Measurements from ENCODE around the gene FAM53A.

Gene FAM53A

DNA sequence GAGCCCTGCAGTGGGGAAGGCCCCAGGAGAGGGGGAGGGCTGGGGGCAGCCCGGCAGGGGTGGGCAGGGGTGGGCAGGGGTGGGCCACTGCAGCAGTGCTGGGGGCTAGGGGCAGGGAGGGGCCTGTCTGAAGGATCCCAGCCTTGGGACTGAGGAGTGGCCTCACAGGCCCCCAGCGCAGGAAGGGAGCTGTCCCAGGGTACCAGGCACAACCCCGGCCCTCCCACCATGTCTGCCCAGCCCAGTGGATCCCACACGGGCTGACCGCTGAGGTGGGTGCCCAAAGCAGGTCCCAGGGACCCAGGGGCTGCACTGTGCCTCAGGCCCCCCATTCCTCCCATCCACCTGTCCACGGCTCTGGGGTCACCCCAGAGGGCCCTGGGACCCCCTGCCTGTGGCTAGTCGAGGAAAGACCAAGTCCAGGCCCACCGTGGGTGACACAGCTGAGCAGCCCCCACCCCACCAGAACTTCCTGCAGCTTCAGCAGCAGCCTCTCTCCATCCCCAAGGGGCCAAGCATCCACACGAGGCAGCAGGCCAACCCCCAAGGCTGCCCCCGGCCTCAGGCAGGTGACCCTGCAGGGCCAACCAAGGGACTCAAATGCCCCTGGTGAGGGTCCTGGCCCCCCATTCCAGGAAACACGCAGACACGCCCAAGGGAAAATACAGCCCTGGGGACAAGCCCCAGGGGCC, 46.4 kb downstream of the FAM53A start:
- DNase-seq: no peak

DNA sequence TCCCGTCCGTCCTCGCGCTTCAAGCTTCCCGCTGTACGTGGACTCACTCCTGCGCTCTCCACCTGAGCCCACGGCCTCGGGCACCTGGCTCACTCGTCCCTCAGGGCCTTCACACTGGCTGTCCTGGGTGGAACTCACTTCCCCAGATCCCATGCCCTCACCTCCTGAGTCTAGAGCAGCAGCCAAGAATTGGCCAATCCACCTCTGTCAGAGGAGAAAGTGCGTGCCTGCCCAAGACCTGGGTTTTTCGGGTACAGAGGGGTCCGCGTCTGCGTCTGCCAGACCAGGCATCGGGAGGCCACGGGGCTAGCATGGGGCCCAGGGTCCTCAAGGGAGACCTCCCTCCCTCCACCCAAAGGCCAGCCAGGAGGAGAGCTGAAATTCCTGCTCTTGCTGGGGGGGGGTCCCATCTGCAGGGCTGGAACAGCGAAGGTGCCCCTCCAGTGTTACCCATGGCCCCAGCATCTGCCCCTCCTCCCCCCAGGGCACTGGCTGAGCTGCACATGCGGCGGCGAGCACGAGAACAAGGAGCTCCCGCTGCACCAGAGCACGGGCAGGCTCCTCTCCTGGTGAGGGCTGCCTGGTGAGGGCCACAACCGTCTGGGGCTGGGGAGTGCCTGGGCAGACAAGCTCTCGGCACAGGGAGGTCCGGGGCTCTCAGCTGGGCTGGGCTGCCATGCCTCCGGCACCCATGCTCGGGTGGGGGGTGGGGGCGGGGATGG, 47.5 kb downstream of the FAM53A start:
- no peak for DNase-seq

DNA sequence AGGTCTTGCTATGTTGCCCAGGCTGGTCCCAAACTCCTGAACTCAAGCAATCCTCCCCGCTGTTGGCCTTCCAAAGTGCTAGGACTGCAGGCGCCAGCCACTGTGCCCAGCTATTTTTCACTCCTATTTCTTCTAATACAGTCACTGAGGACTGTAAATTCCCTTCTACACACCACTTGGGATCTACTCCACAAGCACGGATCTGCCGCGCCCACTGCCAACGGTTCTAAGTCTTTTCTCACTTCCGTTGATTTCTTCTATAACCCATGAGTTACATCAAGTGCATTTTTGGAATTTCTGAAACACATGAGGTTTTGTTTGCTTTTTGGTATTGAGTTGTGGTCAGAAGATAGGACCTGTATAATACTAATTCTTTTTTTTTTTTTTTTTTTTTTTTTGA, 48.6 kb downstream of the FAM53A start:
- DNase-seq: no peak

- no peak for DNase-seq
These were observed 50.1 kb downstream of the FAM53A start for GRCh38 chr4:1633993-1634392.

DNA sequence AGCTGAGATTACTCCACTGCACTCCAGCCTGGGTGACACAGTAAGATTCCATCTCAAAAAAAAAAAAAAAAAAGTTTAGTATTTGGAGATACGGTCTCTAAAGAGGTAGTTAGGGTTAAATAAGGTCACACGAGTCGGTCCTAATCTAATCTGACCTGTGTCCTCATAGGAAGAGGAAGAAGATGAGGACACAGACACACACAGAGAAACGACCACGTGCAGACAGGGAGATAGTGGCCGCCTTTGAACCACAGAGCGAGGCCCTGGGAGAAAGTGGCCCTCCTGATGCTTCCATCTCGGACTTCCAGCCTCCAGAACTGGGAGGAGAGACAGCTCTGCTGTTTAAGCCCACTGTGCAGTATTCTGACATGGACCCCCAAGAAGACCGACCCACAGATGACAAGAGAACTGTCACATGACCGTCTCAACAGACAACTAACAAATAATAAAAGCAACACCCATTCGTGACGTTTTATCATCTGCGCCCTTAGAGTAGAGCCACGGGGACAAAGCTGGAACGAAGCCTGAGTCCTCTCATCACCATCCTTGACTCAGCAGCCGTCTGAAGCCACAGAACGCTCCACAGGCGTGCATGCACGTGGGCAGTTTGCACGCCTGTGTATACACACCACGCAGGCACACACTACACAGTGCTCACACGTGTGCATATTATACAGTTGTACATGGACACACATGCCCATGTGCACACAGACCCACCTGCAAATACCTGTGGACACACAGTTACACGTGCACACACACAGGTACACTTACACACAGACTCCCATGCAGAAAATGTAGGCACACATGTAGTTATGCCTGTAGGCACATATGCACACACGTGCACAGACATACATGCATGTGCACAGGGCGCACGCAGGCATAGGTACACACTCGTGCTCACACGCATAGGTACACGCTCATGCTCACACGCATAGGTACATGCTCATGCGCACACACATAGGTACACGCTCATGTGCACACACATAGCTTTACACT, 51.7 kb downstream of the FAM53A start:
- no peak for DNase-seq

DNA sequence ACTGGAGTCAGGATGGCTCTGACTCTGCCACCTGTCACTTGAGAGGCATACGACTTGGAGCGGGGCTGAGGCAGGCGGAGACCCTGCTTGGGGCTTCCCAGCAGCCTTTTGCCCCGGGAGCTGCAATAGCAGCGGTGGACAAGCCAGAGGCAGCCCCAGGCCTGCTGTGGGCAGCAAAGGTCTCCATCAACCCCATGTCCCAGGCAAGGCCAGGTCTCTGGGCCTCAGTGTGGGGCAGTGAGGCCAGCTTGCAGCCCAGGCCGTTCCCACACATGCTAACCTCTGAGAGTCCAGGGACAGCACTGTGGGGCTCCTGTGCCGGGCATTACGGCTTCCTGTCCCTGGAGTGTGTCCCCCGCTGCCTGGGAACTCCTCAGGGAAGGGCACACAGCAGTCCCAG, 53.0 kb downstream of the FAM53A start:
- DNase-seq: no peak

- no peak for DNase-seq
These were observed 53.8 kb downstream of the FAM53A start for GRCh38 chr4:1630266-1630665.

DNA sequence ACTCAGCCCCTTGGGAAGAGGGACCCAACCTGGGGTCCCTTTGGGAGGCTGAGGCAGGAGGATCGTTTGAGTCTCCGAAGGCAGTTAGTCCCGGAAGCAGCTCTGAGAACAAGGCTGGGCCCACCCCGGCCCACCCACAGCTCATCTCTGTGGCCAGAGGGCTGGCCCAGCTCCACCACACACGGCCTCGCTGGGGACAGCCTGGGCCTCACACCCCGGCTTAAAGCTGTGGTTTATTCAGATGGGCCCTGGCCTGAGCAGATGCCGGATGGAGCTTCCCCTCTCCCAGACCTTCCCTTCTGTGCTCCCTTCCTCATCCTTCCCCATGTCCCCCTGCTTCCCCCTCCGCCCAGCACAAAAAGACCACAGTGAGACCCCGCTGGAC, 54.4 kb downstream of the FAM53A start:
- no peak for DNase-seq

DNA sequence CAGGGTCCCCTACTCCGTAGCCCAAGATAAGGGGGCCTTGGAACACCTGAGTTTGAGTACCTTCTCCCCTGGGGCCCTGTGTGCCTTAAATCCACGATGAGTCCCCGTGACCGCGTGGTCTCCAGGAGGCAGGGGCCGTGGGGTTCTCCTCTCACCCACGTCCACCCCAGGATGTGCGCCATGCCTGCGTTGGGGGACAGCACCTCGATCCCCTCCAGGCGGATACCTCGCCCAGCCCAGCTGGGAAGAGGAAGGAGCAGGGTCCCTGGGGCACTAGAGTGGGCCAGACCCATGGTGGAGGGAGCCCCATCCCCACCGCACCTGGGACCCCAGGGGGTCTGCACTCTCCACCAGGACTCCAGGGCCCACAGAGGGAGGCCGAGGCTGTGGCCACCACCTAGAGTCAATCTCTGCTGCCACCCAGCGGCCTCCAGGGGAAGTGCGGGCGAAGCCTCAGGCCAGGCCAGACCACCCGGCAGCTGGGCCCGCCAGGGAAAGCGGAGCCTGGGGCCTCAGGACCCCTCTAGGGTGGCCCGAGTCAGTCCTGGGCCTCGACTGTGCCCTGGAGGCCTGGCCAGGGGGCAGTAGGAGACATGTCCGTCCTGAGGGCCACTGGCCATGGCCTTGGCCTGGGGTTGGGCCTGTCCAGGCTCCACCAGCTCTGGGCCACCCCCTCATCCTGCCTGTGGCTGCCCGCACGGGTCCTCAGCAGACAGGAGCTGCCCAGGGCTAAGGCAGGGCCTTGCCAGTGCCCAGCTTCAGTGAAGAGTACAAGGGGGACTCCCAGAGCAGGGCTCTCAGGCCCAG, 55.0 kb downstream of the FAM53A start:
- no peak for DNase-seq

DNA sequence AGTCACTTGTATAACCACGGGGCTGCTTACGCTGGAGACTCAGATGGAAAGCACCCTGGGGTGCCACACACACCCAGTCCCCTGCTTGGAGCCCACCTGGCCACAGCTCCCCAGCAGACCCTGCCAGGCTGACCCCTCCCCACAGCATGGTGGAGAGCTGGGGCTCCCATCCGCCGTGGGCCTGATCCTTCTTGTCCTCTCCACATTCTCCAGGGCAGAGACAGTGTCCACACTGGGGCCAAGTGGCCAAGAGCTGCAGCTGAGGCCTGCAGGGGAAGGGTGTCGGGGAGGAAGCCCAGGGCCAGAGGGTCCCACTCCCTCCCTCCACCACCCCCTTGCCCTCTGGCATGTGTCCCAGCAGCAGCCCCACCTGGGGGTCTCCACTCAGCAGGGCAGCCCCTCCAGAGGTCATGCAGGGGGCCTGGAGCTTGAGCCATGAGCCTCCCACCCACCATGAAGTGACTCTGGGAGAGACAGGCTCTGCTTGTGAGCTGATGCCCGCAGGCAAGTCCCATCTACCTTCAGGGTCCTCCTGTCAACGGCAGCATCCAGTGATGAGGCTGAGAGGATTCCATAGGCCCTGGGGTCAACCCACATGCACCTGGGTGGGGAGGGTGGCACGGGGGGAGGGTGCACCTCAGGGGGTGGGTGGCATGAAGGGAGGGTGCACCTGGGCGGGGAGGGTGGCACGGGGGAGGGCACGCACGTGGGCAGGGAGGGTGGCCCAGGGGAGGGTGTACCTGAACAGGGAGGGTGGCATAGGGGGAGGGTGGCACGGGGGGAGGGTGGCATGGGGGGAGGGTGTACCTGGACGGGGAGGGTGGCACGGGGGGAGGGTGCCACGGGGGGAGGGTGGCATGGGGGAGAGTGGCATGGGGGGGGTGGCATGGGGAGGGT, 56.4 kb downstream of the FAM53A start:
- DNase-seq: no peak

- DNase-seq: no peak
These were observed 57.2 kb downstream of the FAM53A start for GRCh38 chr4:1626941-1627340.

GRCh38 chr4:1626151-1626550, 58.0 kb downstream of the FAM53A start:
- DNase-seq: no peak

- DNase-seq: no peak
These were observed 58.4 kb downstream of the FAM53A start for GRCh38 chr4:1625600-1626138.

- DNase-seq: no peak
These were observed 59.6 kb downstream of the FAM53A start for GRCh38 chr4:1624519-1624910.

DNA sequence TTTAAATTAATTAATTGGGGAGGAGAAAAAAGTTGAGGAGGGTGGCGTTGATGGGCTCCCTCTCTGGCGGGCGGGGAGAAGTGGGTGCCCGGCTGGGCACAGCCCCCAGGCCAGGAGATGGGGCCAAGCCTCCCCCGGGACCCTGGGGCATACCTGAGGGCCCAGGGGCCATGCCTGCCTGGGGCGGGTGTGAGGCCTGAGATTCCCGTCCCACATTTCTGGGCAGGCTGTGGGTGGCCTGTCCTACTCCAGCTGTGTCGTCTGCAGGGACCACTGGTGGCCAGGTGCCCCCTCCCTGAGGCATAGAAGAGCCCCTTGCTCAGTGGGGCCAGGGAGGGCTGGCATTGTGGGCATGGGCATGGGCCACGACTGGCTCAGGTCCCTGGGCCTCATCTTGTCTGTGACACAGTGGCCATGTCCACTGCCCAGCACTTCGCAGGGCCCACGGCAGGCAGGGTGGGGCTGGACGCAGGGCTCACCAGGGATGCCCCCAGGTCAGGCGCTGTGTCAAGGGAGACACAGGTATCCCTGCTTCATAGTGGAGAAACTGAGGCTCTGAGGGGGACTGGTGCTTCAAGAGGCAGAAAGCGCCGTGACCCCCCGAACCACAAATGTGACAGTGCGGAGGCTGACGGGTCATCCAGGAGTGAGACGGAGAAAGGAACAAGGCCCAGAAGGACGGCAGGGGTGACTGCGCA, 60.1 kb downstream of the FAM53A start:
- no peak for DNase-seq

DNA sequence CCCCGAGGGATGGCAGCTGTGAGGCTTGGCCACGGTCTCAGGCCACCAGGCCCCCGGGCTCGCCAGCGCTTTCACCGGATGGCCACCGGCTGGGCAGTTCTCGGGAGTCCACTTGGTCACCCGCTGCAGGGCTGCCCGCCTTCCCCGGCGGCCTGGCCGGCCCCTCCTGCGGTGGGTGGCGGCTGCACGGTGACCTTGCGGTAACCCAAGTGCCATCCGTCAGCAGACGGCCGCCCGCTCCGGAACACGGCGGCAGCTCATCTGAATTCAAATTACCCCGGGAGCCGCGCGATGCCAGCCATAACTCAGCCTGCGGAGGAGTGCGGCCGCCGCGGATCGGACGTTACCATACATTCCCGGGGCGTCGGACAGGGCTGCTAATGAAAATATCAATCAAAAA, 60.7 kb downstream of the FAM53A start:
- DNase-seq: no peak

- no peak for DNase-seq
These were observed 61.2 kb downstream of the FAM53A start for GRCh38 chr4:1622956-1623355.

- DNase-seq: no peak
These were observed 61.9 kb downstream of the FAM53A start for GRCh38 chr4:1622238-1622637.

GRCh38 chr4:1621526-1621925, 62.6 kb downstream of the FAM53A start:
- DNase-seq: no peak

DNA sequence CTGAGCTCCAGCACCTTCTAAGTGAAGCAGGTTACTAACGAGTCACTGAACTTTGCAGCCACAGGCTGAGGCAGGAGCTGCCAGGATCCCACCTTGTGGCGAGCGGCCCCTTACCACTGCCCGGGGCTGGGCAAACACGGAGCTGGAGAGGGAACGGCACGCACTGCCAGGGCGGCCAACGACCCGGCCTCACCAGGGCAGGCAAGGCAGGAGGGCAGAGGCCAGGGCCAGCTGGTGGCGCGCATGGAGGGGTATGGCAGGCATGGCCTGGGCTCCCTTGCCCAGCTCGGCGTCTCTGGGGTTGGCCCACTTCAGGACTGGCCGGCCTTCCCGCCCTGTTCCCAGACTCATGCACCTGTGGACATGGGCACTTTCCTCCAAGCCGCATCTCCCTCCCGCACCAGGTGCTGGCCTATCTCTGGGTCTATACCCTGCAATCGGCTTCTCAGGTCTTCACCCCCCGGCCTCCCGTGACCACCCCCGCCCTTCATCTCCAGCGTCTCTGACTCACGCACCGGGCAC, 64.9 kb downstream of the FAM53A start:
- DNase-seq: no peak
